Immature natural killer cell (primary cell): ENCODE results near the gene RXRA. TPM values are rescaled to one million over a fixed set of nuclear protein-coding genes. Genes with fewer than 3 reads are reported as not detected.

Experiments
- DNase-seq, 3 donors: peaks; one replicate each; pipeline ENCODE4 v3.0.0; 2022; ENCODE audit warnings: mixed read lengths in 1 of 3
- H3K27ac Mint-ChIP-seq, 6 donors: one replicate each; pipeline ENCODE4 v1.8.0; 2020; ENCODE audit warnings: mixed read lengths in 6 of 6, mild to moderate bottlenecking in 5 of 6, inconsistent platforms in 4 of 6, moderate library complexity in 3 of 6
- H3K27me3 Mint-ChIP-seq, 3 donors: one replicate each; pipeline ENCODE4 v1.8.0; 2020 to 2021; ENCODE audit warnings: low read depth in 3 of 3, mild to moderate bottlenecking in 3 of 3, mixed read lengths in 3 of 3, moderate library complexity in 3 of 3, inconsistent platforms in 1 of 3
- H3K36me3 Mint-ChIP-seq, 3 donors: one replicate each; pipeline ENCODE4 v1.8.0; 2020; ENCODE audit warnings: mixed read lengths in 3 of 3, inconsistent platforms in 2 of 3, mild to moderate bottlenecking in 2 of 3
- H3K4me1 Mint-ChIP-seq, 2 donors: one replicate each; pipeline ENCODE4 v1.8.0; 2020; ENCODE audit warnings: inconsistent platforms in 2 of 2, mild to moderate bottlenecking in 2 of 2, mixed read lengths in 2 of 2, moderate library complexity in 1 of 2
- H3K4me3 Mint-ChIP-seq, 5 donors: one replicate each; pipeline ENCODE4 v1.8.0; 2020; ENCODE audit warnings: mild to moderate bottlenecking in 5 of 5, mixed read lengths in 5 of 5, inconsistent platforms in 3 of 5, moderate library complexity in 3 of 5
- H3K9me3 Mint-ChIP-seq, 6 donors: one replicate each; pipeline ENCODE4 v1.8.0; 2020; ENCODE audit warnings: mild to moderate bottlenecking in 6 of 6, mixed read lengths in 6 of 6, inconsistent platforms in 4 of 6, moderate library complexity in 3 of 6
- polyA plus RNA-seq, 3 donors: library from polyadenylated mRNA; unstranded; fragments of 300-500 nt; fragmentation: Illumina TruSeq; gene quantifications; one replicate each; pipeline ENCODE4 v1.2.3, GENCODE V29; 2021

RXRA gene
- polyA plus RNA-seq, 3 donors from 2014 or later = 1.0 to 4.4 (median 1.9) TPM

DNA sequence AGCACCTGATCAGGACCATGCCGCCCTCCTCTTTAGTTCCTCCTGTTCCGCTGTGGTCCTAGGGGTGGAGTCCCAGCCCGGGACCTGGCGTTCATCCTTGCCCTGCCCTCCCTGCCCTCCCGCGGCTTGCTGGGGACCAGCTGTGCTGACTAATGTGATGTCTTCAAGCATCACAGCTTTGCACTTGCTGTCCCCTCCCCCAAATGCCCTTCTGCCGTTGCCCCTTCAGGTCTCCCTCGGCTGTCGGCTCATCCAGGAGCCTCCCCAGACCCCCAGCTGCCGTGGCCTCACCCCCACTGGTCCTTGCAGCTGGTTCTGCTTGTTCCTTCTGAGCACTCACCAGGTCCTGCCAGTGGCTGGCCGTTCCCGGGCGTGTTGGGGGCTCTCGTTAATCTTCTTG, 19.9 kb downstream of the RXRA start:
- Mint-ChIP-seq H3K9me3 (no peaks in the 10 kb centered on the region), H3K27me3 (peaks cover 0 to 7% (median 0%) of the 10 kb centered on the region in 3 donors), H3K36me3 (no peaks in the 10 kb centered on the region), H3K27ac (no peak overlapping the region), H3K4me3 (no peak overlapping the region), H3K4me1 (peaks cover 9 to 27% of the 10 kb centered on the region in 2 donors)
- no peak for DNase-seq

DNA sequence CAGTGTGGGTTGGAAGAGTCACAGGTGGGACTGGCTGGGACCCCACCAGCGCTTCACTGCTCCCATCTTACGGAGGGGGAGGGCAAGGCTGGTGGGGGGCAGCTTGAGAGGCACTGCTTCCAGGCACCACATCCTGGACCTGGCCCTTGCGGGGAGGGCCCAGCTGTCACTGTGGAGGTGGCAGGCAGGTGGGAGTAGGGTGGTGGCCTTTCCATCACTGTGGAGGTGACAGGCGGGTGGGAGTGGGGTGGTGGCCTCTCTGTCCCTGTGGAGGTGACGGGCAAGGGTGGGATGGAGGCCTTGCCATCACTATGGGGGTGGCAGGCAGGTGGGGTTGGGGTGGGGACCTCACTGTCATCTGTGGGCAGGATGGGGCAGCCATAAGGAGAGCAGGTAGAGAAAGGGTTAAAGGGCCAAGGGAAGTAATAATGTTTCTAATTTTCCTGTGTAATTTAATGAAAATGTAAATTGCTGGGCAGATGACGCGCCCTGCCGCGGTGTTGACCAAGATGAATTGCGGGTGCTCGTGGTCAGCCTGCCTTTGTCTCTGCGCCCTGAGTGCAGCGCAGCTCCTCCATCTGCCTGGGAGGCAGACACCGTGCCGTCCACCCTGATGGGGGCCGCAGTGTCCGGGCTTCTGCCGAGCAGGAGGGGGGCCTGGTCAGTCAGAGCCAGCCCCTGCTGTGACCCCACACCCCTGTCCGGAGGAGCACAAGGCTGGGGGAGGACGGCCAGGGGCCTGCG, 20.8 kb downstream of the RXRA start:
- no peaks in the 10 kb centered on the region for H3K9me3 Mint-ChIP-seq
- no peak overlapping the region for H3K4me3 Mint-ChIP-seq
- no peak overlapping the region for H3K27ac Mint-ChIP-seq
- no peak for DNase-seq
- peaks cover 0 to 7% (median 0%) of the 10 kb centered on the region in 3 donors for H3K27me3 Mint-ChIP-seq
- peaks cover 9 to 27% of the 10 kb centered on the region in 2 donors for H3K4me1 Mint-ChIP-seq
- no peaks in the 10 kb centered on the region for H3K36me3 Mint-ChIP-seq

DNA sequence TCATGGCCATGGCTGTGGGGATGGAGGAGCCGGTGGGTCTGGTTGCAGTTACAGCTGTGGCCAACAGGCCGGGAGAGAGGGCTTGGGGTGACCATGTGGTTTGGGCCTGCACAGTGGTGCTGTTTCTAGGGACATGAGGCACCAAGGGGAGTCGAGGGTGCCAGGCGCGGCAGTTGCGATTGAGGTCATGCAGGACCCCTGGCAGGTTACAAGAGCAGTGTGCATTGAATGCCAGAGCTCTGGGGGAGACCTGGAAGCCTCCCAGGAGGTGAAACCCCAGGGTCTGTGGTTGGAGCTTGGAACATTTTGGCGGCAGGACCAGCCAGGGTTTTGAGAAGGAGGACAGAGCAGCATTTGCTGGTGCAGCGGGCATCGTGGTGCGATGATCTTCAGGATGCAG, 21.7 kb downstream of the RXRA start:
- Mint-ChIP-seq H3K4me3 (no peak overlapping the region), H3K27me3 (peaks cover 0 to 2% (median 0%) of the 10 kb centered on the region in 3 donors), H3K4me1 (peaks cover 4 to 22% of the 10 kb centered on the region in 2 donors), H3K9me3 (no peaks in the 10 kb centered on the region), H3K36me3 (no peaks in the 10 kb centered on the region), H3K27ac (no peak overlapping the region)
- DNase-seq = no peak

DNA sequence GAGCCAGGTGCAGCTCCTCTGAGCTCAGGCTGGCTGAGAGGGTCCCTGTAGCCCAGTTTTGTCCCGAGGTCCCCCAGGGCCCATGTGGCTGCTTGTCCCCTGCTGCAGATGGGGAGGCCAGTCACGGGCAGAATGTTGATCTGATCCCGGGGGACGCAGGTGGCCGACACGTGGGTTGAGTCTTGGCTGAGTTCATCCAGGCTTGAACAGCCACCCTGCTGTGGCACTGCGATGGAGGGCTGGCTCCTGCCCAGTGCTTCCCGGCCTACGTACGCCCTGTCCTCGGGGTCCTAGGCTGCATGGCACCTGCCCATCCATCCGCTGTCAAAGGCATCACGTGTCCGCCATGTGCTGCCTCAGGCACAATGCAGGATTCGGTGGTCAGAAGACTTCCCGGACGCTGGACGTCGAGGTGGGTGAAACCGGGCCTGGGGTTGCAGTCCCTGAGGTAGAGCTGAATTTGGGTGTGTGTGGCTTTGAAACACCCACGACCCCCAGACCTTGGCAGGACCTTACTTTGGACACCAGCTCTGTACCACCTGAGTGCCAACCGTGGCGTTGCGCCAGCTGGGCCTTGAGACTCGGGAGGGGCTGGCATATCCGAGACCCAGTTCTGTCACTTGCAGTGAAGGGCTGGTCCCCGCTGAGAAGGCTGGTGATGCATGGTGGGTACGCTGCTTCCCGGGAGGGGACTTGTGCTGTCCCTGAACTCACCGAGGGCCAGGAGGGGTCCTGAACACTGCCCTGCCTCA, 22.3 kb downstream of the RXRA start:
- H3K36me3 Mint-ChIP-seq = no peaks in the 10 kb centered on the region
- no peak overlapping the region for H3K27ac Mint-ChIP-seq
- H3K27me3 Mint-ChIP-seq = no peaks in the 10 kb centered on the region
- no peak overlapping the region for H3K4me3 Mint-ChIP-seq
- H3K4me1 Mint-ChIP-seq = peaks cover 0 to 18% of the 10 kb centered on the region in 2 donors
- no peak for DNase-seq
- no peaks in the 10 kb centered on the region for H3K9me3 Mint-ChIP-seq

DNA sequence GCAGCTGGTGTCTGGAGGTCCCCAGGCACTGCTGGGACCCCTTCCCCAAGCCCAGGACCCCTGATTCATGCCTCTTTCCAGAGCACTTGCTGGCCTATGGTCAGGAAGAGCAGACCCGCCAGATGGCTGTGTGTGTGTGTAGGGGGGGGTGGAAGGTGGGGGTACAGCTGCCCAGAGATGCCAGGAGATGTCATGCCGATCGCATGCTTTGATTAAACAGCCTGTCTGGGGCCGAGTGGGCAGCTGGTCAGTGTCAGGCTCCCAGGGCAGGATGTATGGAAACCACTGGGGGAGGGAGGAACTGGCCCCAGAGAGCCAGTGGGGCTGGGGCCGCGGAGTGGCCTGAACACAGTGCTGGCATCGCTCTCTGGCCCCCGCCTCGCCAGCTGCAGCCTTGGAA, 23.7 kb downstream of the RXRA start:
- Mint-ChIP-seq H3K4me1 (peaks cover 0 to 7% of the 10 kb centered on the region in 2 donors), H3K27me3 (peaks cover 0 to 2% (median 0%) of the 10 kb centered on the region in 3 donors), H3K36me3 (no peaks in the 10 kb centered on the region), H3K27ac (no peak overlapping the region), H3K9me3 (no peaks in the 10 kb centered on the region), H3K4me3 (no peak overlapping the region)
- DNase-seq = no peak

DNA sequence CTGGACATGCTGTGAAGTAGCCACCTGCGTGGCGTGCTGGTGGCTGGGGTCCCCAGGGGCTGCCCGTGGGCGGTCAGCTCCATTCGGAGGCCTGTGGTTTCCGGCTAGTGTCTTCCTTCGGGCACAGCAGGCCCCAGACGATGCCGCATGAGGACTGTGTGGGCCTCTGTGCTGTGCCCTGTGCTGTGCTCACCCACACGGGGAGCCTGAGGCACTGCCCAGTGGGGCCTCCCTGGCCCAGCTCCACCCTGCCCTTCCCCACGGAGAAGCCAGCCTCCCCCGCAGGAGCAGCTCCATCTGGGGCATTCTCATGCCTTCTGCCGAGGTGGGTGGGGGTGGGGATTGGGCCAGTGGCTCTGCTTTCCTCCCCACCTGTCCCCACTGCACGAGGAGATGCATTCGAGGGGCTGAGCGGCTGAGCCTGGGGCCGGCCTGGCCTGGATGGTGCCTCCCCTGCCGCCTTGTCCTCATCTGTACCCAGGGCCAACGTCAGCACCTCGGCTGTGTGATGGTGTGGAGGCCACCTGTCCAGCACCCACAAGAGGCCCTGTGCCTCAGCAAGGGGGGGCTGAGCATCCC, 24.2 kb downstream of the RXRA start:
- Mint-ChIP-seq H3K27ac (no peak overlapping the region), H3K27me3 (peaks cover 0 to 2% (median 0%) of the 10 kb centered on the region in 3 donors), H3K36me3 (no peaks in the 10 kb centered on the region), H3K4me3 (no peak overlapping the region), H3K9me3 (no peaks in the 10 kb centered on the region), H3K4me1 (peaks cover 0 to 3% of the 10 kb centered on the region in 2 donors)
- DNase-seq = no peak

DNA sequence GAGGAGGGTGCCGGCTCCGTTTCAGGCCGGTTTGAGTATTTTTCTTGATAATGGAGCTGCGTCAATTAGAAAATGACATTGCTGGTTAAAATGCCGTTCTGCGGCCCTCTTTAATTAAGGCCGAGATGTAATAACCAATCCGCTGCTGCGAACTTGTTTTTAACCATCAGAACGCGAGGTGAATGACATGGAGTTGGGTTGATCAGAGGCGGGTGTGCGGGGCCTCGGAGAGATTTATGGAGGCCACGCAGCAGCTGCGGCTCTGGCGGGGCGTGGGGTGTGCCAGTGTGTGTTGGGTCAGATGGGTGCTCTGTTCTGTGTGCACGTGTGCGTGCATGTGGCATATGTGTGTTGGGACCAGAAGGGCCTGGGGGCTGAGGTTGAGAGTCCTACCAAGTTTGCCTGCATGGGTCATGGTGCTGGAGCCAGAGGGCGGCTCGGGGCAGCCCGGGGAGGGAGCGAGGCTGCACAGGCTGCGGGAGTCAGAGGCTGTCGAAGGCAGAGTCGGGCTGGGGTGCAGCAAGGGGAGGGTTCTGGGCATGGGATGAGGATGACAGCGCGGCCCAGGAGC, 25.4 kb downstream of the RXRA start:
- DNase-seq = no peak
- Mint-ChIP-seq H3K27me3 (peaks cover 0 to 2% (median 2%) of the 10 kb centered on the region in 3 donors), H3K9me3 (no peaks in the 10 kb centered on the region), H3K27ac (no peak overlapping the region), H3K4me1 (peaks cover 0 to 3% of the 10 kb centered on the region in 2 donors), H3K36me3 (no peaks in the 10 kb centered on the region), H3K4me3 (no peak overlapping the region)

DNA sequence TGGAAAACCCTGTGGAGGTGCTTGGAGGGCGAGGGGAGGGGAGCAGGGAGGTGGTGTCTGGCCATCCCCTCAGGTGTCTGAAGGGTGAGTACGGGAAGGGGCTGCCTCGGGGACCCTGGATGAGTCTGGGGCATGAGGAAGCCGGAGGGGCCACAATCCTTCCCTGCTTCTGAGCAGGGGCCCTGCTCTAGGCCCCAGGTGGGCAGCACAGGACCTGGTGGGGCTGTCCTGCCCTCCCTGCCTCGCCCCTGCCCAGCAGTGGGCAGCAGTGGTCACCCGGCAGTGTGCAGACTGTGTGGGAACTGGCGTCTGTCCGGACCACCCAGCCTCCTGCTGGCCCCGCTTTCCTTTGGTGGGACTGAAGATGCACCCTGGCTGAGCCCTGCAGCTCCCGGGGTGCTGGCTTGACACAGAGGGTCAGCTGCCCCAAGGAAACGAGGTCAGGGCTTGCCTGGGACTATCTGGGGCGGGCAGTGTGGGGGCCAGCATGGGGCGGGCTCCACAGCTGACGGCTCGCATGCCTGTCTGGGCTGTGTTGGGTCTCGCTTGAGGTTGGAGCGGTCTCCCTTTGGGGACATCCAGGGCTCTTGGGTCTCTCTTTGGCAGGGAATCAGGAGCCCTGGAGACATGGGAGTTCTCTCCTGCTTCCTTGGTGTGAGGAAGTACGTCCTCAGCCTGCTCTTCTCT, 26.1 kb downstream of the RXRA start:
- no peak for DNase-seq
- Mint-ChIP-seq H3K4me1 (peaks cover 0 to 3% of the 10 kb centered on the region in 2 donors), H3K36me3 (no peaks in the 10 kb centered on the region), H3K27me3 (peaks cover 0 to 2% (median 2%) of the 10 kb centered on the region in 3 donors), H3K4me3 (no peak overlapping the region), H3K27ac (no peak overlapping the region), H3K9me3 (no peaks in the 10 kb centered on the region)

DNA sequence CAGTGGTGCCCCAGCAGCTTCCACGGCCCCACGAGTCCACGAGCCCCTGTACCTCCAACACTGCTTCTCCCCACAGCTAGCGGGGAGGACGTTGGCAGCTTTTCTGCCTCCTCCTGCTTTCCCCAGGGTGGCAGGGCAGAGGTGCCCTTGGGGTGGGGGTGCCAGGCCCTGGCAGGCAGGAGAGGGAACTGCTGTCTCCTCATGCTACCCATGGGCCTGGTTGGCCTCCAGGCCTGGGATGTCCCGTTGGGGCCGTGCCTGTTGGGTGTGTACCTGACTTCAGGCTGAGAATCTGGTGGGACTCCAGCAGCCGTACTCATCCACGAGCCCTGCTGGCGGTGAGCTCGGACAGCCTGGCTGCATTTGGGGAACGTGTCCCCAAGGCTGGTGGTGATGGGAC, 27.3 kb downstream of the RXRA start:
- no peak overlapping the region for H3K27ac Mint-ChIP-seq
- H3K4me1 Mint-ChIP-seq = no peaks in the 10 kb centered on the region
- peaks cover 0 to 2% (median 2%) of the 10 kb centered on the region in 3 donors for H3K27me3 Mint-ChIP-seq
- no peak for DNase-seq
- no peaks in the 10 kb centered on the region for H3K9me3 Mint-ChIP-seq
- no peaks in the 10 kb centered on the region for H3K36me3 Mint-ChIP-seq
- no peak overlapping the region for H3K4me3 Mint-ChIP-seq

DNA sequence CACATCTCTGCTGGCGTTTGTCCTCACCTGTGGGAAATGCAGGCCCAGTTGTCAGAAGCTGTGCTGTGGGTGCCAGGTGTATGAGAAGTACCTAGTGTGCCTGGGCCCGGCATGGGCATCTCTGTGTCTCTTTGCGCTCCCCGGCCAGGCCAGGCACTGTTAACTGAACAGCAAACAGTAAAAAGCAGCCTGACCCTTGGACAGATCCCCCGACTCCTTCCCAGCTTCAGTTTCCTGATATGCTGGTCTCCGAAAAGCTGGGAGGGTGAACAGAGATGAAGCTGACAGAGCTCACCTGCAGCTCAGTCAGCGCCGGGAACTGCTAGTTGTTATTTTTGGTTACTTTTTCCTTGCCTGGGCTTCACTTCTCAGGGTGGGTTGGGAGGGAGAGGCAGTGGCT, 28.9 kb downstream of the RXRA start:
- Mint-ChIP-seq H3K27ac (no peak overlapping the region), H3K4me1 (peaks cover 0 to 2% of the 10 kb centered on the region in 2 donors), H3K9me3 (no peaks in the 10 kb centered on the region), H3K27me3 (peaks cover 0 to 2% (median 2%) of the 10 kb centered on the region in 3 donors), H3K4me3 (no peak overlapping the region), H3K36me3 (no peaks in the 10 kb centered on the region)
- DNase-seq = no peak

DNA sequence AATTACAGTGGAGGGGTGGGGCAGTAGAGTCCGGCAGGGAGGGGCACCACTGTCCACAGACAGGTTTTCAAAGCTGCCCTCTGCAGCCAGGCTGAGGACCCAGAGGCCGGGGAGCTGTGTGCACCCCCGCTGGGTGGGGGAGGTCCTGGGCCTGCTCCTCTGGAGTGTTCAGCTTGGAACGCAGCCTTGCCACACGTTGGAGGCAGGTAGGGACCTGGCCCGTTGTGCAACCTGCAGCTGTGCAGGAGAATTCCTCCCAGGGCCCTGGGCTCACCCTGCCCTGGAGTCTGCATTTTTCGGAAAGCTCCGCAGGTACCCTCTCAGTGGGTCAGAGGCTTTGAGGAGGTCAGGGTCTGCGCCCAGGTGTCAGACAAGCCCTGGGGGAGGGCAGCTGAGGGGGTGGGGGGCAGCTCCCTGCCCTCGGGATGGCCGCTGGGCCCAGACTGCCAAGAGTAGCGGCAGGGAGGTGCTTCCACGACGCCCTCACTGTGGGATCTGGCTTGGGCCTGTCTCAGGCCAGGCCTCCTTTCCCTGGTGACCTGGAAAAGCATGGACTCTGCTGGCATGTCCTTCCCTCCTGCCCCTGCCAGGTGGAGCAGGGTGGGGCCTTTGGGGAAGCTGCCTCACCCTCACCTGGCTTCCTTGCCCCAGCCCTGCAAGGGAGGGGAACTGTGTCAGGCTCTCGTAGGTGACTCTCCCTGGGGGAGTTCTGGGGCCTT, 29.5 kb downstream of the RXRA start:
- no peak for DNase-seq
- Mint-ChIP-seq H3K36me3 (no peaks in the 10 kb centered on the region), H3K9me3 (no peaks in the 10 kb centered on the region), H3K4me3 (no peak overlapping the region), H3K27ac (no peak overlapping the region), H3K27me3 (peaks cover 0 to 2% (median 2%) of the 10 kb centered on the region in 3 donors), H3K4me1 (peaks cover 0 to 2% of the 10 kb centered on the region in 2 donors)

DNA sequence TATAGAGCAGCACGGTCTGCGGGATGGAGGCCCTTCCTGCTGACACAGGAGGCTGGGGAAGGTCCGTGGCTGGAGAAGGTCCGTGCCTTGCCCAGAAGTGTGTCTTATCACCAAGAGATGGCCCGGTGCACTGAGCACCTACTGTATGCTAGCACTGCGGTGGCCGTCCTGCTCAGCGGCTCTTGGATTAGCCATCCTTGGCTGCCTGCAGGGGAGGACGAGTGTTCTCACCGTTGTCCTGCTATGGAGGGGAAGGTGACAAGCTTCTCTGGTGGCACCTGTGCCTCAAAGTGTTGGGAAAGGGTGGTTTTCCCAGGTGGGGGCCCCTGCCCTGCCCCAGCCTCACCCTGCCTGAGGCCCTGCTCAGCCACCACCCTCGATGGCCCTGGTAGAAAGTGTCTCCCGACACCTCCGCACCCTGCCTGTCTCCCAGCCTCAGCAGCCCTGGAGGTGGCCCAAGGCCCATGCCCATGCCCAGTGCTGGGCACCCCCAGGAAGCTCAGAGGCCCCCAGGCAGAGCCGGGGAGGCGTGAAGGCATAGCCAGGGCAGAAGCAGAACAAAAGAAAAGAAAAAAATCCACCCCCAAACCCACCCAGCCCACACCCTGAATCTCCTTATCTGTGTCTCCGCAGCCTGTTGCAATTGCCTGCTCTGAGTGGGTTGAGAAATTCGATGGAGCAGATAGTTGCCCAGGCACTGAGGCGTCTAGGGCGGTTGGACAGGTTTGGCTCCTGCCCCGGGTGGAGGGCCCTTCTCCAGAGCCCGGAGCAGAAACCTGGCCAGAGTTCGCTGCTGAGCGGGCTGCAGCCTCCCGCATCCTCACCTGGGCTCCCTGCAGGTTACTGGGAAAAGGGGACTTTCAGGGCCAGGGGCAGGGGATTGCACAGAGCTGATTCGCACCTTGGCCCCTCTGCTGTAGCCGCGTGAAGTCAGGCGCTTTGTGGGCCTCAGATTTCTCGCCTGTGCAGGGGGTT, 30.5 kb downstream of the RXRA start:
- no peaks in the 10 kb centered on the region for H3K9me3 Mint-ChIP-seq
- no peak for DNase-seq
- H3K4me3 Mint-ChIP-seq = no peak overlapping the region
- H3K27me3 Mint-ChIP-seq = peaks cover 0 to 2% (median 2%) of the 10 kb centered on the region in 3 donors
- H3K36me3 Mint-ChIP-seq = no peaks in the 10 kb centered on the region
- H3K27ac Mint-ChIP-seq = no peak overlapping the region
- peaks cover 0 to 2% of the 10 kb centered on the region in 2 donors for H3K4me1 Mint-ChIP-seq
